NB4 (cell line): ENCODE measurements around the gene NKAIN4.

Experiments
- DNase-seq: peaks from one replicate; pipeline ENCODE4 v3.0.0; 2010; ENCODE audit warnings: low read depth
- H3K4me3 ChIP-seq: one replicate; pipeline ENCODE4 v1.5.1; 2011; ENCODE audit warnings: mild to moderate bottlenecking, low read depth, low read length, moderate library complexity
- CTCF ChIP-seq: IDR thresholded peaks from one replicate; pipeline ENCODE4 v1.5.1; 2012; ENCODE audit warnings: low read depth, low read length
- MAX ChIP-seq: IDR thresholded peaks from 2 replicates; pipeline ENCODE4 v1.6.1; 2011; ENCODE audit warnings: low read depth, low read length
- MYC ChIP-seq: IDR thresholded peaks from 2 replicates; pipeline ENCODE4 v1.6.1; 2011; ENCODE audit warnings: low read depth, low read length
- POLR2A ChIP-seq: IDR thresholded peaks from 2 replicates; pipeline ENCODE4 v1.6.1; 2011; ENCODE audit warnings: mild to moderate bottlenecking; ENCODE audit not compliant: insufficient read length; ENCODE audit errors: extremely low read depth

The NKAIN4 gene

GRCh38 chr20:63202811-63203526 lies 51.3 kb downstream of the NKAIN4 start:
- no peak for DNase-seq
- TF ChIP-seq POLR2A (no peak), MYC (no peak), MAX (no peak)
- H3K4me3 ChIP-seq: no peak overlapping the region

GRCh38 chr20:63202021-63202420 lies 52.2 kb downstream of the NKAIN4 start:
- H3K4me3 ChIP-seq: no peak overlapping the region
- TF ChIP-seq CTCF: no peak
- no peak for TF ChIP-seq MYC
- no peak for TF ChIP-seq POLR2A
- no peak for TF ChIP-seq MAX
- no peak for DNase-seq

- TF ChIP-seq CTCF: no peak
- no peak for DNase-seq
- no peak overlapping the region for H3K4me3 ChIP-seq
Measured at GRCh38 chr20:63198606-63199005, 55.7 kb downstream of the NKAIN4 start.

- DNase-seq: no peak
- no peak for TF ChIP-seq MAX
- TF ChIP-seq MYC: no peak
- TF ChIP-seq POLR2A: no peak
- no peak for TF ChIP-seq CTCF
- H3K4me3 ChIP-seq: no peak overlapping the region
Measured at GRCh38 chr20:63196768-63197470, 57.3 kb downstream of the NKAIN4 start.

- no peak for DNase-seq
- TF ChIP-seq MAX (no peak), POLR2A (no peak), MYC (no peak)
- no peak overlapping the region for H3K4me3 ChIP-seq
Measured at GRCh38 chr20:63194797-63195173, 59.5 kb downstream of the NKAIN4 start.

GRCh38 chr20:63194007-63194796 lies 60.1 kb downstream of the NKAIN4 start:
- no peak overlapping the region for H3K4me3 ChIP-seq
- TF ChIP-seq POLR2A (no peak), MAX (no peak)
- no peak for DNase-seq

- TF ChIP-seq POLR2A (no peak), MAX (no peak), CTCF (no peak), MYC (no peak)
- H3K4me3 ChIP-seq: no peak overlapping the region
- DNase-seq: no peak
Measured at GRCh38 chr20:63192721-63193120, 61.5 kb downstream of the NKAIN4 start.
